Right lung (tissue), 5 donors: ENCODE data around the gene PTTG1. TPM values are rescaled to one million over a fixed set of nuclear protein-coding genes. Genes with fewer than 3 reads are reported as not detected.

Source experiments
- DNase-seq, 2 donors: peaks; one replicate each; pipeline ENCODE4 v3.0.0-alpha.2; 2013
- polyA plus RNA-seq, 5 donors: library from polyadenylated mRNA; unstranded; fragments of 120-200 nt; gene quantifications; one replicate each; pipeline versions ENCODE4 v1.2.1 to v1.2.3, GENCODE V29; 2013; ENCODE audit warnings: inconsistent platforms in 1 of 5, low replicate concordance in 1 of 5; ENCODE audit not compliant: insufficient read length in 5 of 5, insufficient read depth in 1 of 5

PTTG1 gene
- polyA plus RNA-seq, 5 donors: 40.1 to 121 (median 69.5) TPM

DNA sequence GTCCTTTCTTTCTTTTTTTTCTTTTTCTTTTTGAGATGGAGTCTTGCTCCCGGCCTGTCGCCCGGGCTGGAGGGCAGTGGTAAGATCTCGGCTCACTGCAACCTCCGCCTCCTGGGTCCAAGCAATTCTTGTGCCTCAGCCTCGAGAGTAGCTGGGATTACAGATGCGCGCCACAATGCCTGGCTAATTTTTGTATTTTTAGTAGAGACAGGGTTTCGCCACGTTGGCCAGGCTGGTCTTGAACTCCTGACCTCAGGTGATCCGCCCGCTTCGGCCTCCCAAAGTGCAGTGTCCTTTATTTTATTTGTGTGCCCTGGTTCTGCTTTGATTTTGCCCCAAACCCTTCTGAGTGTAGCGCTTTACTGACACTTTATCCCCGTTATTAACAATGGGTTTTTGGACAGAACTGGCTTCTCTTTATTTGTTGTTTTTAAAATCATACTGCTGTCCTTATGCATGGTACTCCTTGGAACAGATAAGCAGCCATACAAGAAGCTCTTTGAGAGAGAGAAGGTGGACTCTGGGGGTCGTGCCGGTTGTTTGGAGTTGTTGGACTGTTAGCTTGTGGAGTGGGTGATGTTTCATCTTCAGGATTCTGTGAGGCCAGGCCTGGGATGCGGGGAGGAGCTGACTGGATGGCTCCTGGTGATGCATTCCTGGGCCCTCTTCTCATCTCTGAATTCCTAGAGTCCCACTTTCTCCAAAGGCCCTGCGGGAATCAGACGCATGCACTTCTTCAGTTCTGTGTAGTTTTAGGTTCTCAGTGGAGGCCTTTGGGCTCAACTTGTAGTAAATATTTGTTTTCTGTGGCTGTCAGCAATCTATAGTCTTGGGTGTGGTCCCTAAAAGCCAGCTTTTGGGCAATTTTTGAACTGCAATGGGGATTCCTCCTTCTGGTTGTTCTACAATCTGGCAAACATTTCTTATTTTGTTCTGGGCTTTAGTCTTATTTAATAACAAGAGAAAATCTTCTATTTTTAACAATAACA is 47.8 kb downstream of the PTTG1 start:
- no peak for DNase-seq

- DNase-seq: peak in 1 of 2 donors; percentile 4
Measured at GRCh38 chr5:160470437-160471361, 49.0 kb downstream of the PTTG1 start.

DNA sequence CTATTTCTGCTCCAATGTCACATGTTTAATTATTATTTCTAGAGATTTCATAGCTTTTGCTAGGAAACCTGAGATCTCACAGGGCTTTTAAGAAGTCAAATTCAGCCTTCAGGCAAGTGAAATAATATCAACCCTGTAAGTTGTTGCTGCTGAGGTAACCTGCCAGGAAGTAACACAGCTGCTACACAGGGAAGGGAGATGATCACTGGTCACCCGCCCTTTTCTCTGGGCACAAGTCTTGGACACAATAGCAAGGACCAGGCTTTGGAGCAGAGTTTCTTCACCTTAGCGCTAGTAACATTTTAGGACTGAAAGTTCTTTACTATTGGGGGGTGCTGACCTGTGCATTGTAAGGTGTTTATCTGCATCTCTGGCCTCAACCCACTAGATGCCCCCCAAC is 50.1 kb downstream of the PTTG1 start:
- no peak for DNase-seq

DNA sequence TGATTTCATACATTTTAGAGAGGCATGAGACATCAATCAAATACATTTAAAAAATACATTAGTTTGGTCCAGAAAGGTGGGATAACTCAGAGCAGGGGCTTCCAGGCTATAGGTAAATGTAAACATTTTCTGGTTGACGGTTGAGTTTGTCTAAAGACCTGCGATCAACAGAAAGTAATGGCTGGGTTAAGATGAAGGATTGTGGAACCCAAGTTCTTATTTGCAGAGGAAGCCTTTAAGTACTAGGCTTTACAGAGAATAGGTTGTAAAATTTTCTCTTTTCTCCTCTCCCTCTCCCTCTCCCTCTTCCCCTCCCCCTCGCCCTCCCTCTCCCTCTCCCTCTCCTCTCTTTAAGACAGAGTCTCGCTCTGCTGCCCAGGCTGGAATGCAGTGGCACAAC is 50.8 kb downstream of the PTTG1 start:
- DNase-seq: no peak

DNA sequence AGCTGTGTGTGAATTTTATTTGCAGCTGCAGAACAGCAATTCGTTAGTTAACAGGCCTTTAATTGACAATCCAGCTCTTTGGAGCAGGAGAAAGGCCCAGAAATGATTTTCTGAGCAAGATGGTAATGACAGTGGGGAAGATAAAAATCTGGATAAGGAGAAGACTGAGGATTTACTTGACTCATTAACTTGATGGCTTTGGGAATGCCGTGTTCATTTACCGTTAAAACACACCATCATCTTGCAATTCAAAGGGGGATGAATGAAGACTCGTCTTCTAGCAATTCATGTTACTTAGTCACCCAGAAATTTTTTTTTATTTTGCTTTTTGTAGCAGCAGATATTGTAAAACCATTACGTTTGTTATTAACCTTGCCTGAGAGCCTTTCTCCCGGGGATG is 52.0 kb downstream of the PTTG1 start:
- DNase-seq: no peak

- no peak for DNase-seq
Measured at GRCh38 chr5:160474084-160474483, 52.4 kb downstream of the PTTG1 start.

- DNase-seq: no peak
Measured at GRCh38 chr5:160475864-160476438, 54.3 kb downstream of the PTTG1 start.

GRCh38 chr5:160477266-160477970 is 55.8 kb downstream of the PTTG1 start:
- DNase-seq: no peak

DNA sequence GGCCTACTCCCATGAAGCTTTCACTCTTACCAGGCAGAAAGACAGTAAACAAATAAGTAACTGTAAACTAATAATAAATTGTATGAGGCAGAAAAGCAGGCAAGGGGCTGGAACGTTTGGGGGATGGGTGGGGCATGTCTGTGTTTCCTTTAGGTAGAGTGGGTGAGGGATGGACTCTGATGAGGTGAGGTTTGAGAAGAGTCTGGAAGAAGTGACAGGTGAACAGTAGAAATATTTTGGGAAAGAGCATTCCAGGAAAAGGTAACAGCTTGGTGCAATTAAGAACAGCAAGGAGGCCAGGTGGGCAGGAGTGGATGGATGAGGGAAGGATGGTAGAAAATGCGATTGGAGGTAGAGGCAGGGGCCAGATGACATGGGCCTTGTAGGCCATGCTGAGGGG is 56.5 kb downstream of the PTTG1 start:
- DNase-seq: no peak

Other genes starting within 250 kb of the PTTG1 start
- gene FABP6, start 192.3 kb upstream of the PTTG1 start, polyA plus RNA-seq: 1 to 10 TPM in 4 of 5 donors, under 1 TPM in 1; 0.40 to 7.3 (median 4.4) TPM
- 10 to 100 TPM in 2 of 5 donors, 1 to 10 TPM in 3; 7.9 to 12.7 (median 9.6) TPM for gene CCNJL, start 109.3 kb upstream of the PTTG1 start, polyA plus RNA-seq
- 1 to 10 TPM; 2.9 to 5.1 (median 3.3) TPM for gene C1QTNF2, start 51.2 kb upstream of the PTTG1 start, polyA plus RNA-seq
- gene FAM200C, start 21.8 kb upstream of the PTTG1 start, polyA plus RNA-seq: 10 to 100 TPM; 11.4 to 18.3 (median 15.2) TPM
- gene SLU7, start 2.8 kb upstream of the PTTG1 start, polyA plus RNA-seq: 10 to 100 TPM; 45.0 to 72.6 (median 52.4) TPM